Occipital lobe (tissue), 2 donors: ENCODE data around the gene INSR. TPM values are rescaled to one million over a fixed set of nuclear protein-coding genes. Genes with fewer than 3 reads are reported as not detected.
"Not testable (repeated sequence)": the region's sequence is repeated elsewhere in the genome, so short reads cannot be mapped to it uniquely, and the experiment has no call there.

ENCODE experiments used
- DNase-seq: peaks from one replicate; lab custom pipeline; 2025; lab: John Stamatoyannopoulos, UW
- total RNA-seq: library from RNA; depleted of rRNA; stranded (reverse); fragments of >200 nt; gene quantifications from one replicate; pipeline ENCODE4 v1.2.3, GENCODE V29; 2014

The INSR gene
- 84.7 TPM for total RNA-seq

GRCh38 chr19:7293762-7294557, at the start of gene INSR:
Gene INSR, minus strand, starts transcription at chr19:7294414. Its CDS starts 523 bp downstream, at chr19:7293891.
- peak; percentile 91 for DNase-seq

- DNase-seq: no peak
These were observed 47.9 kb upstream of the INSR start for GRCh38 chr19:7342143-7342542.

- peak; percentile 57 for DNase-seq
These were observed 47.0 kb upstream of the INSR start for GRCh38 chr19:7340959-7341837.

- DNase-seq: no peak
These were observed 43.4 kb upstream of the INSR start for GRCh38 chr19:7337380-7338194.

GRCh38 chr19:7336321-7336973, 42.2 kb upstream of the INSR start:
- no peak for DNase-seq

- no peak for DNase-seq
These were observed 39.2 kb upstream of the INSR start for GRCh38 chr19:7333198-7334118.

- no peak for DNase-seq
These were observed 37.2 kb upstream of the INSR start for GRCh38 chr19:7331446-7331845.

- no peak for DNase-seq
These were observed 34.4 kb upstream of the INSR start for GRCh38 chr19:7328647-7329046.

- no peak for DNase-seq
These were observed 33.6 kb upstream of the INSR start for GRCh38 chr19:7327802-7328201.

GRCh38 chr19:7326105-7326877, 32.1 kb upstream of the INSR start:
- DNase-seq: no peak

GRCh38 chr19:7318176-7318575, 24.0 kb upstream of the INSR start:
- no peak for DNase-seq

- no peak for DNase-seq
These were observed 18.6 kb upstream of the INSR start for GRCh38 chr19:7312816-7313215.

- no peak for DNase-seq
These were observed 17.7 kb upstream of the INSR start for GRCh38 chr19:7311911-7312310.

- not testable (repeated sequence) for DNase-seq
These were observed 14.1 kb upstream of the INSR start for GRCh38 chr19:7308327-7308726.

- no peak for DNase-seq
These were observed 13.5 kb upstream of the INSR start for GRCh38 chr19:7307590-7308218.

- DNase-seq: no peak
These were observed 10.0 kb upstream of the INSR start for GRCh38 chr19:7304200-7304599.

GRCh38 chr19:7303470-7303869, 9.3 kb upstream of the INSR start:
- DNase-seq: no peak

GRCh38 chr19:7301525-7301924, 7.3 kb upstream of the INSR start:
- no peak for DNase-seq

- DNase-seq: no peak
These were observed 3.5 kb upstream of the INSR start for GRCh38 chr19:7297742-7298141.
